Measurements from ENCODE around the gene KRT8. TPM values are rescaled to one million over a fixed set of nuclear protein-coding genes. Genes with fewer than 3 reads are reported as not detected.

Gene KRT8
- polyA plus RNA-seq, 1 donor from 2014 or later, result 0.46 TPM

DNA sequence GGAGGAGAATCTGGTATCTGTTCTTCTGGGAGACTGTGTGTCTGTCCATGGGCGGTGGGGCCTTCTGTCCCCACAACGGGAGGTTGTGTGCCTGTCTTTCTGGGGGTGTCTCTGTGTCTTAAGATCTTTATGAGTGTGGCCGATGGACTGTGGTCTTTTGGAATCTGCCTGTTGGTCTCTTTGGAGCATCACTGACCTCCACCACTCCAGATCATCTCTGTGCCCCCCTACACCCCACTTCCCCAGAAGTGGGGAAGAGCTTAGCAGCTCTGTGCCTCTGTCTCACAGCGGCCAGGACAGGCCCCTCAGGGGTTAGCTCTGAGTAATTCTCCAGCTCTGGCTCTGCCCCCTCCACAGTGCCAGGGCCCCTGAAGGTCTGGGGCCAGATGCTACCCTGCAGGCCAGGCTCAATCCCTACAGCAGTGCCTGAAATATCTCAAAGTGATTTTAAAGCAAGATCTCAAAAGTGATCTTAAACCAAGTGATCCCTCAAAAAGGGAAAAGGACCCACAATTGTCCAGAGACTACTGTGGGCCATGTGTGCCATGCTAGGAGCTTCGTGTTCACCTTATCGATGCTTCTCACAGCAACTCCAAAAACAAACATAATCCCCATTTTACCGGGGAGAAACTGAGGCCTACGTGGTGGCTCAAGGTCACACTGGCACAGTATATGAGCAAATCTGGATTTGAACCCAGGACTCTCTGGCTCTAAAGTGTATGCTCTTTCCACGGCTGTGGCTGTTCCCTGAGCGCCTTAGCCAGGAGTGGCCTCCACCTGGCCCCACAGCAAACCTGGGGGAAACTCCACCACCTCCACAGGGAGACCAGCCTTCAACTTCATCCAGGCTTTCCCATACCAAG lies 30.1 kb downstream of the KRT8 start:
- Histone ChIP-seq H3F3A (ENCODE audit: insufficient read depth, low read length, poor library complexity, severe bottlenecking) (no peaks in the 10 kb centered on the region), H3K36me3 (ENCODE audit: insufficient read depth, low read length) (no peaks in the 10 kb centered on the region), H2AFZ (ENCODE audit: low read depth, low read length) (no peak overlapping the region), H3K79me2 (replicated peaks; ENCODE audit: insufficient read depth, low read length) (no peaks in the 10 kb centered on the region), H3K4me2 (ENCODE audit: low read length) (no peak overlapping the region), H3K9me3 (ENCODE audit: low read length) (no peaks in the 10 kb centered on the region), H3K27ac (ENCODE audit: low read length) (no peak overlapping the region), H3K9me2 (ENCODE audit: insufficient read depth, low read length) (no peaks in the 10 kb centered on the region), H3K27me3 (ENCODE audit: insufficient read depth, low read depth, low read length) (peaks cover 17% of the 10 kb centered on the region), H3K9ac (ENCODE audit: low read length) (no peak overlapping the region), H3K4me3 (ENCODE audit: low read length) (no peak overlapping the region), H4K20me1 (ENCODE audit: insufficient read depth) (no peaks in the 10 kb centered on the region)
- TF ChIP-seq, protein P1, sequence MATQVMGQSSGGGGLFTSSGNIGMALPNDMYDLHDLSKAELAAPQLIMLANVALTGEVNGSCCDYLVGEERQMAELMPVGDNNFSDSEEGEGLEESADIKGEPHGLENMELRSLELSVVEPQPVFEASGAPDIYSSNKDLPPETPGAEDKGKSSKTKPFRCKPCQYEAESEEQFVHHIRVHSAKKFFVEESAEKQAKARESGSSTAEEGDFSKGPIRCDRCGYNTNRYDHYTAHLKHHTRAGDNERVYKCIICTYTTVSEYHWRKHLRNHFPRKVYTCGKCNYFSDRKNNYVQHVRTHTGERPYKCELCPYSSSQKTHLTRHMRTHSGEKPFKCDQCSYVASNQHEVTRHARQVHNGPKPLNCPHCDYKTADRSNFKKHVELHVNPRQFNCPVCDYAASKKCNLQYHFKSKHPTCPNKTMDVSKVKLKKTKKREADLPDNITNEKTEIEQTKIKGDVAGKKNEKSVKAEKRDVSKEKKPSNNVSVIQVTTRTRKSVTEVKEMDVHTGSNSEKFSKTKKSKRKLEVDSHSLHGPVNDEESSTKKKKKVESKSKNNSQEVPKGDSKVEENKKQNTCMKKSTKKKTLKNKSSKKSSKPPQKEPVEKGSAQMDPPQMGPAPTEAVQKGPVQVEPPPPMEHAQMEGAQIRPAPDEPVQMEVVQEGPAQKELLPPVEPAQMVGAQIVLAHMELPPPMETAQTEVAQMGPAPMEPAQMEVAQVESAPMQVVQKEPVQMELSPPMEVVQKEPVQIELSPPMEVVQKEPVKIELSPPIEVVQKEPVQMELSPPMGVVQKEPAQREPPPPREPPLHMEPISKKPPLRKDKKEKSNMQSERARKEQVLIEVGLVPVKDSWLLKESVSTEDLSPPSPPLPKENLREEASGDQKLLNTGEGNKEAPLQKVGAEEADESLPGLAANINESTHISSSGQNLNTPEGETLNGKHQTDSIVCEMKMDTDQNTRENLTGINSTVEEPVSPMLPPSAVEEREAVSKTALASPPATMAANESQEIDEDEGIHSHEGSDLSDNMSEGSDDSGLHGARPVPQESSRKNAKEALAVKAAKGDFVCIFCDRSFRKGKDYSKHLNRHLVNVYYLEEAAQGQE (IDR thresholded peaks at IDR 0.05; ENCODE audit: borderline replicate concordance), result no peak
- TF ChIP-seq, protein P2, sequence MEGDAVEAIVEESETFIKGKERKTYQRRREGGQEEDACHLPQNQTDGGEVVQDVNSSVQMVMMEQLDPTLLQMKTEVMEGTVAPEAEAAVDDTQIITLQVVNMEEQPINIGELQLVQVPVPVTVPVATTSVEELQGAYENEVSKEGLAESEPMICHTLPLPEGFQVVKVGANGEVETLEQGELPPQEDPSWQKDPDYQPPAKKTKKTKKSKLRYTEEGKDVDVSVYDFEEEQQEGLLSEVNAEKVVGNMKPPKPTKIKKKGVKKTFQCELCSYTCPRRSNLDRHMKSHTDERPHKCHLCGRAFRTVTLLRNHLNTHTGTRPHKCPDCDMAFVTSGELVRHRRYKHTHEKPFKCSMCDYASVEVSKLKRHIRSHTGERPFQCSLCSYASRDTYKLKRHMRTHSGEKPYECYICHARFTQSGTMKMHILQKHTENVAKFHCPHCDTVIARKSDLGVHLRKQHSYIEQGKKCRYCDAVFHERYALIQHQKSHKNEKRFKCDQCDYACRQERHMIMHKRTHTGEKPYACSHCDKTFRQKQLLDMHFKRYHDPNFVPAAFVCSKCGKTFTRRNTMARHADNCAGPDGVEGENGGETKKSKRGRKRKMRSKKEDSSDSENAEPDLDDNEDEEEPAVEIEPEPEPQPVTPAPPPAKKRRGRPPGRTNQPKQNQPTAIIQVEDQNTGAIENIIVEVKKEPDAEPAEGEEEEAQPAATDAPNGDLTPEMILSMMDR (IDR thresholded peaks at IDR 0.05; ENCODE audit: poor library complexity, severe bottlenecking), result no peak
- no peak for TF ChIP-seq RAD21 (conservative IDR thresholded peaks at IDR 0.05)
- TF ChIP-seq MXI1 (conservative IDR thresholded peaks at IDR 0.05; ENCODE audit: poor library complexity, severe bottlenecking), result no peak
- TF ChIP-seq SMC3 (conservative IDR thresholded peaks at IDR 0.05; ENCODE audit: poor library complexity), result no peak
- no peak for TF ChIP-seq POLR2AphosphoS5 (IDR thresholded peaks at IDR 0.05)
- no peak for TF ChIP-seq EZH2 (IDR thresholded peaks at IDR 0.05; ENCODE audit: borderline replicate concordance, insufficient read depth, low read length, poor library complexity, severe bottlenecking)
- no peak for TF ChIP-seq TAF1 (IDR thresholded peaks at IDR 0.05; ENCODE audit: low read depth)
- TF ChIP-seq EP300 (conservative IDR thresholded peaks at IDR 0.05; ENCODE audit: poor library complexity, severe bottlenecking), result no peak

DNA sequence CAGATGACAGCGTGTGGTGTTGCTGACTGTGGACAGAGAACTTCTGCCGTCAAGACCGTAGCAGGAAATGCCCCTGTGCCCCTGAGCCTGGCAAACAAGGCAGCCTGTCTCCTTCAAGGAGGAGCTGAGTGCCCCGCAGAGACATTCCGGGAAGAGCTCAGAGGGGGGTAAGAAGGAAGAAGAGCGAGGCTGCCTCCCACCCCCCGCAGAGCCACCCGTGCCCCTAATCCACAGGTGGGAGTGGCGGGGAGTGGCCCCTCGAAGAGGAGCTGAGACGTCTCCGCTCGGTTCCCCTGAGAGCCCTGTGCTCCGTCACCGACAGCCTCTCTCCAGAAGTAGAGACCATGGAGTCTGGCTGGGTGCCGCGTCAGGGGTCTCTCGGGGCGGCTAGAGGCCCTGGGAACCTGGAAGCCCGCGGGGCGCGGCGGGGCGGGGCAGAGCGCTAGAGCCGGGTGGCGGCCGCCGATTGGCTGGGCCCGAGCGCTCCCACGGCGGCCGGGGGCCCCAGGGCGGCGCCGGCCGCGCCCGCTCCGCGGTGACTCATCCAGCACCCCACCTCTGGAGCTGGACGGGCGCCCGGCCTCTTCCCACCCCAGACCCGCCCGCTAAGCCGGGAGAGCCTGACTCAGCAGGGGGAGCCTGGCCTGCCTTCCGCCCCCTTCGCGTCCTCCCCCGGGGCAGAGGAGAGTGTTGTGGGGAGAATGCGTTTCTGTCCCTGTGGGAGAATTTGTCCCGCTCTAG lies 30.9 kb downstream of the KRT8 start:
- Histone ChIP-seq H4K20me1 (ENCODE audit: insufficient read depth) (no peaks in the 10 kb centered on the region), H3K27ac (ENCODE audit: low read length) (no peak overlapping the region), H3K9me2 (ENCODE audit: insufficient read depth, low read length) (no peaks in the 10 kb centered on the region), H3K4me2 (ENCODE audit: low read length) (no peak overlapping the region), H2AFZ (ENCODE audit: low read depth, low read length) (no peak overlapping the region), H3F3A (ENCODE audit: insufficient read depth, low read length, poor library complexity, severe bottlenecking) (no peaks in the 10 kb centered on the region), H3K79me2 (replicated peaks; ENCODE audit: insufficient read depth, low read length) (no peaks in the 10 kb centered on the region), H3K27me3 (ENCODE audit: insufficient read depth, low read depth, low read length) (peaks cover 17% of the 10 kb centered on the region), H3K9me3 (ENCODE audit: low read length) (no peaks in the 10 kb centered on the region), H3K4me3 (ENCODE audit: low read length) (no peak overlapping the region), H3K36me3 (ENCODE audit: insufficient read depth, low read length) (no peaks in the 10 kb centered on the region), H3K9ac (ENCODE audit: low read length) (no peak overlapping the region)
- TF ChIP-seq POLR2AphosphoS5 (IDR thresholded peaks at IDR 0.05) (no peak), SMC3 (conservative IDR thresholded peaks at IDR 0.05; ENCODE audit: poor library complexity) (no peak), RAD21 (conservative IDR thresholded peaks at IDR 0.05) (no peak), MXI1 (conservative IDR thresholded peaks at IDR 0.05; ENCODE audit: poor library complexity, severe bottlenecking) (no peak), EZH2 (IDR thresholded peaks at IDR 0.05; ENCODE audit: borderline replicate concordance, insufficient read depth, low read length, poor library complexity, severe bottlenecking) (no peak), EP300 (conservative IDR thresholded peaks at IDR 0.05; ENCODE audit: poor library complexity, severe bottlenecking) (no peak), TAF1 (IDR thresholded peaks at IDR 0.05; ENCODE audit: low read depth) (no peak)
- TF ChIP-seq, protein P2 (IDR thresholded peaks at IDR 0.05; ENCODE audit: poor library complexity, severe bottlenecking), result no peak
- TF ChIP-seq, protein P1 (IDR thresholded peaks at IDR 0.05; ENCODE audit: borderline replicate concordance), result no peak
